ENCODE measurements around the gene PSD. TPM values are rescaled to one million over a fixed set of nuclear protein-coding genes. Genes with fewer than 3 reads are reported as not detected.
A peak's percentile ranks its signal among the peaks of the same experiment; 100 is the strongest.

The PSD gene
- total and polyA plus RNA-seq, 9 of the 15 experiments (the other 6 are each of a cell fraction or from before 2014, with no cell fraction given), result 0.11 to 1.7 (median 0.54) TPM; not detected in 2

- no peak for TF ChIP-seq ZNF408 (CRISPR knock-in tag; IDR thresholded peaks at IDR 0.05; ENCODE audit: low read depth)
- TF ChIP-seq FOXM1 (IDR thresholded peaks at IDR 0.05; ENCODE audit: low read depth), result 0 out of 2 replicates have a peak, but pooled peaks have one; percentile 22
- no peak for TF ChIP-seq FOXM1 (CRISPR knock-in tag; IDR thresholded peaks at IDR 0.05; ENCODE audit: low read depth)
- TF ChIP-seq EP400 (IDR thresholded peaks at IDR 0.05), result peak; percentile 70; the same call in 1 of the 2 replicates
- TF ChIP-seq DNMT1 (IDR thresholded peaks at IDR 0.05), result no peak
- no peak for TF ChIP-seq SAFB2 (IDR thresholded peaks at IDR 0.05; ENCODE audit: borderline replicate concordance, low read depth, low read length, severe bottlenecking)
- TF ChIP-seq ZBTB34 (CRISPR knock-in tag; IDR thresholded peaks at IDR 0.05), result no peak
- peak; percentile 58 to 72 for TF ChIP-seq NRF1 (conservative IDR thresholded peaks at IDR 0.05 in 1 of 2, IDR thresholded peaks at IDR 0.05 in 1 of 2)
- TF ChIP-seq ELF1 (tag; IDR thresholded peaks at IDR 0.05), result 0 out of 2 replicates have a peak, but pooled peaks have one; percentile 18
- TF ChIP-seq ZNF165 (CRISPR knock-in tag; IDR thresholded peaks at IDR 0.05; ENCODE audit: borderline replicate concordance), result no peak
- TF ChIP-seq JUN (IDR thresholded peaks at IDR 0.05; ENCODE audit: borderline replicate concordance, low read depth, low read length), result peak; percentile 55; the same call in 1 of the 2 replicates
- TF ChIP-seq JUN (CRISPR knock-in tag; IDR thresholded peaks at IDR 0.05; ENCODE audit: borderline replicate concordance), result no peak
- peak in 1 of 2 experiments; percentile 54; a peak in 1 of 4 replicates for TF ChIP-seq TBL1XR1 (IDR thresholded peaks at IDR 0.05; ENCODE audit: low read length in 2 of 2)
- TF ChIP-seq NBN (IDR thresholded peaks at IDR 0.05; ENCODE audit: low read depth), result peak; percentile 75; the same call in 1 of the 2 replicates
- no peak for TF ChIP-seq ZSCAN32 (CRISPR knock-in tag; IDR thresholded peaks at IDR 0.05)
- TF ChIP-seq TOE1 (IDR thresholded peaks at IDR 0.05; ENCODE audit: borderline replicate concordance), result peak; percentile 73; the same call in 1 of the 2 replicates
- TF ChIP-seq TOE1 (CRISPR knock-in tag; IDR thresholded peaks at IDR 0.05; ENCODE audit: borderline replicate concordance, low read depth), result no peak
- TF ChIP-seq NKRF (IDR thresholded peaks at IDR 0.05; ENCODE audit: borderline replicate concordance), result 0 out of 2 replicates have a peak, but pooled peaks have one; percentile 35
- no peak for TF ChIP-seq ZKSCAN1 (IDR thresholded peaks at IDR 0.05; ENCODE audit: low read depth, low read length)
- TF ChIP-seq ZNF239 (CRISPR knock-in tag; IDR thresholded peaks at IDR 0.05), result 0 out of 2 replicates have a peak, but pooled peaks have one; percentile 10
- peak; percentile 25; the same call in 1 of the 2 replicates for TF ChIP-seq FOSL1 (tag; conservative IDR thresholded peaks at IDR 0.05)
- TF ChIP-seq TCFL5 (CRISPR knock-in tag; conservative IDR thresholded peaks at IDR 0.05), result no peak
- TF ChIP-seq NFRKB (IDR thresholded peaks at IDR 0.05; ENCODE audit: low read depth), result peak; percentile 35; the same call in 1 of the 2 replicates
- no peak for TF ChIP-seq FOS (IDR thresholded peaks at IDR 0.05; ENCODE audit: extremely low read depth, insufficient read length)
- TF ChIP-seq E2F5 (CRISPR knock-in tag; IDR thresholded peaks at IDR 0.05), result no peak
Measured at GRCh38 chr10:102432162-102432950, 13.8 kb upstream of the PSD start, which contains the start of gene CUEDC2 (continued).
